H1 (cell line): ENCODE measurements around the gene GPSM1. TPM values are rescaled to one million over a fixed set of nuclear protein-coding genes. Genes with fewer than 3 reads are reported as not detected.

Experiments used
- SUZ12 ChIP-seq: fragments of 200-600 bp; sonication (generic); IDR thresholded peaks from 2 replicates; pipeline ENCODE4 v1.6.1; 2012; ENCODE audit warnings: mild to moderate bottlenecking, inconsistent platforms, low read length, moderate library complexity, mixed read lengths
- polyA plus RNA-seq, 7 experiments: library from polyadenylated mRNA; depleted of rRNA in 3 of 7; stranded (reverse) in 5 of 7; unstranded in 2 of 7; fragments of >200 nt in 5 of 7; fragments of 200-250 nt in 2 of 7; gene quantifications; 1 replicate in 5 of 7; 2 replicates in 1 of 7; 4 replicates in 1 of 7; pipeline versions ENCODE4 v1.2.1 to v1.2.3, GENCODE V29; 2011 to 2013; ENCODE audit warnings: missing spikeins in 2 of 7, mixed read lengths in 2 of 7
- total RNA-seq: library from RNA; stranded (reverse); fragmentation: NEBNext Ultra II Directional; extraction: Animal tissue kit (Norgen Biotek cat#: 25700); gene quantifications from 2 replicates; pipeline ENCODE4 v1.2.1, GENCODE V29; 2021

Gene GPSM1
- total and polyA plus RNA-seq, 2 of the 8 experiments (the other 6 are each of a cell fraction or from before 2014, with no cell fraction given) = 12.8 to 18.0 TPM

DNA sequence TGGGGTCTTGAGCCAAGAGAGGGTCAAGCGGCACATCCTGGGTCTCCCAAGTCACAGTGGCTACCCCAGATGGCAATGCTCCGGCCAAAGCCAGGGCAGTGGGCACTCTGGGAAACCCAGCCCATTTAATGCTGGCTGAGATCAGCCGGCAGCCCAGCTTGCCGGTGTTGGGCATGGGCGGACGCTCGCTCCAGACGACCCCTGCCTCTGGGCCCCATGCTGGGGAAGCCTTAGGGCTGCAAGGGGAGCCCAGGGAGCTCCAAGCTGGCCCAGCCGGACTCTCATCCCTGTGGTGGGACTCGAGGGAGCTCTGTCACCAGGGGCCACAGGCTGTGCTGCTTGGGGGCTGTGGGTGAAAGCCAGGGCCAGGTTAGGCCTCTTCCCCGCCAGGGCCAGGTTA is 52.1 kb downstream of the GPSM1 start (continued):
- no peak for TF ChIP-seq SUZ12
